ENCODE results near the gene PCDHGB3. TPM values are rescaled to one million over a fixed set of nuclear protein-coding genes. Genes with fewer than 3 reads are reported as not detected.

Gene PCDHGB3
- total RNA-seq, 1 experiment from 2014 or later = 1.2 TPM

DNA sequence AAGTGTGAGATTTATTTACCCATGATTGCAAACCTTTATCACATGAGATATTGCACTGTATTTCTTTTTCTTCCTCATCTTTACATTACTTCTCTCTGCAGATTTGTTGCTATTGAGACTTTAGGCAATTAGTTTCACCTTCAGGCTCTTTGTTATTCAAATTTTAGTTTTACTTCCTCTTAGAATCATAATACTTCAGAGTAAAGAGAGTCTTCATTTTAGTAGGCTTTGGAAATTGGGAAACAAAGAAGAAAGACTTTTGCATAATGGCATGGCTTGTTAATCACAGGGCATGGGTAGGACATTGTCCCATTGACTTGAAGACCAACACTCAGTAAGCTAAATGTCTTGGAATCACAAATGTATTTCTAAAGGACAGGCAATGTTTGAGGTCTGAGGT is 7.3 kb upstream of the PCDHGB3 start:
- DNase-seq = no peak
- no TSS peak for BruUV-seq (replicated peaks)
- TF ChIP-seq, protein P1, sequence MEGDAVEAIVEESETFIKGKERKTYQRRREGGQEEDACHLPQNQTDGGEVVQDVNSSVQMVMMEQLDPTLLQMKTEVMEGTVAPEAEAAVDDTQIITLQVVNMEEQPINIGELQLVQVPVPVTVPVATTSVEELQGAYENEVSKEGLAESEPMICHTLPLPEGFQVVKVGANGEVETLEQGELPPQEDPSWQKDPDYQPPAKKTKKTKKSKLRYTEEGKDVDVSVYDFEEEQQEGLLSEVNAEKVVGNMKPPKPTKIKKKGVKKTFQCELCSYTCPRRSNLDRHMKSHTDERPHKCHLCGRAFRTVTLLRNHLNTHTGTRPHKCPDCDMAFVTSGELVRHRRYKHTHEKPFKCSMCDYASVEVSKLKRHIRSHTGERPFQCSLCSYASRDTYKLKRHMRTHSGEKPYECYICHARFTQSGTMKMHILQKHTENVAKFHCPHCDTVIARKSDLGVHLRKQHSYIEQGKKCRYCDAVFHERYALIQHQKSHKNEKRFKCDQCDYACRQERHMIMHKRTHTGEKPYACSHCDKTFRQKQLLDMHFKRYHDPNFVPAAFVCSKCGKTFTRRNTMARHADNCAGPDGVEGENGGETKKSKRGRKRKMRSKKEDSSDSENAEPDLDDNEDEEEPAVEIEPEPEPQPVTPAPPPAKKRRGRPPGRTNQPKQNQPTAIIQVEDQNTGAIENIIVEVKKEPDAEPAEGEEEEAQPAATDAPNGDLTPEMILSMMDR (IDR thresholded peaks at IDR 0.05; ENCODE audit: unreplicated experiment) = no peak
- CTCF ChIA-PET = no interaction called here
- H3K27ac Mint-ChIP-seq (ENCODE audit: unreplicated experiment) = no peak overlapping the region
- no peaks in the 10 kb centered on the region for H3K4me1 Mint-ChIP-seq (ENCODE audit: low read depth, unreplicated experiment)
- peaks cover 26% of the 10 kb centered on the region for H3K9me3 Mint-ChIP-seq (ENCODE audit: low read depth, unreplicated experiment)
- H3K4me3 Mint-ChIP-seq (ENCODE audit: low read depth, unreplicated experiment) = no peak overlapping the region
- intact Hi-C loops (cut with micrococcal nuclease; ENCODE audit: unreplicated experiment) = no loop called here
- H3K27me3 Mint-ChIP-seq (ENCODE audit: unreplicated experiment) = no peaks in the 10 kb centered on the region
- H3K36me3 Mint-ChIP-seq (ENCODE audit: insufficient read depth, unreplicated experiment) = peaks cover 3% of the 10 kb centered on the region

DNA sequence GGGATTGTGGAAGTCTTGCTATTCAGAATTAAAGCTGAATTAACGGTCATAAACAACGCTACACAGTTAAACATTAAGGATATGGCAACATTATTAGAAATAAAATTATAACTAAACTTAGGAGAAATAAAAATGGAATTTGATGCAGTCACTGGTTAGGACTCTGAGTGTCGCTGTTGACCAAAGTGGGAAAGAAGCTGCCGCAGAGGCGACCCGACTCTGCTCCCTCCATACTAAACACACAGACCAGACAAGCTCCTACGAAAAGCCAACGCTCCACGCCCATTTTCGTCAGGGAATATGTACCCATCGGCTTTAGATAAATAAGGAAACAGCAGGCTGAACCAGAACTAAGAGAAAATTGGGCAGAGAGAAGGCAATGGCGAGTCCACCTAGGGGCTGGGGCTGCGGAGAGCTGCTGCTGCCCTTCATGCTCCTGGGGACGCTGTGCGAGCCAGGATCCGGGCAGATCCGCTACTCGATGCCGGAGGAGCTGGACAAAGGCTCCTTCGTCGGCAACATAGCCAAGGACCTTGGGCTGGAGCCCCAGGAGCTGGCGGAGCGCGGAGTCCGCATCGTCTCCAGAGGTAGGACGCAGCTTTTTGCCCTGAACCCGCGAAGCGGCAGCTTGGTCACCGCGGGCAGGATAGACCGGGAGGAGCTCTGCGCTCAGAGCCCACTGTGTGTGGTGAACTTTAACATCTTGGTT is 5.9 kb upstream of the PCDHGB3 start, which contains the start of gene PCDHGA5:
PCDHGA5 (plus strand) TSS at position 211 of the 709 bp plus-strand sequence; CDS start at position 380, 169 bp downstream.
- no peak within 1 kb of the TSS for H3K27ac Mint-ChIP-seq (ENCODE audit: unreplicated experiment)
- no peak within 1 kb of the TSS for H3K4me3 Mint-ChIP-seq (ENCODE audit: low read depth, unreplicated experiment)
- DNase-seq = no peak

DNA sequence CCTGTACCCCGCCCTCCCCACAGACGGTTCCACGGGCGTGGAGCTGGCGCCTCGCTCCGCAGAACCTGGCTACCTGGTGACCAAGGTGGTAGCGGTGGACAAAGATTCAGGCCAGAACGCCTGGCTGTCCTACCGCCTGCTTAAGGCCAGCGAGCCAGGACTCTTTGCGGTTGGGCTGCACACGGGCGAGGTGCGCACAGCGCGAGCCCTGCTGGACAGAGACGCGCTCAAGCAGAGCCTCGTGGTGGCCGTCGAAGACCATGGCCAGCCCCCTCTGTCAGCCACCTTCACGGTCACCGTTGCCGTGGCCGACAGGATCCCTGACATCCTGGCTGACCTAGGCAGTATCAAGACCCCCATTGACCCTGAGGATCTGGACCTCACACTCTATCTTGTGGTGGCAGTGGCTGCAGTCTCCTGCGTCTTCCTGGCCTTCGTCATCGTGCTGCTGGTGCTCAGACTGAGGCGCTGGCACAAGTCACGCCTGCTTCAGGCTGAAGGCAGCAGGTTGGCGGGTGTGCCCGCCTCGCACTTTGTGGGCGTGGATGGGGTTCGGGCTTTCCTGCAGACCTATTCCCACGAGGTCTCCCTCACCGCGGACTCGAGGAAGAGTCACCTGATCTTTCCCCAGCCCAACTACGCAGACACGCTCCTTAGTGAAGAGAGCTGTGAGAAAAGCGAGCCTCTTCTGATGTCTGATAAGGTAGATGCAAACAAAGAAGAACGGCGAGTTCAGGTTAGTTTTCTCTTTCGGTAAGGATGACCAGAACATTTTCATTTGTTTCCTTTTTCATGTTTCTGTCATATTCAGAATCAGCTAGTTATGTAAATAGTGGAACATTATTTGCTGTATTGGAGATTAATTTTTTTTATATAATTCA is 3.8 kb upstream of the PCDHGB3 start:
- CTCF ChIA-PET = no interaction called here
- peaks cover 17% of the 10 kb centered on the region for H3K9me3 Mint-ChIP-seq (ENCODE audit: low read depth, unreplicated experiment)

More for the DNA sequence above, 5.9 kb upstream of the PCDHGB3 start, which contains the start of gene PCDHGA5:
- Mint-ChIP-seq H3K4me1 (ENCODE audit: low read depth, unreplicated experiment) (no peaks in the 10 kb centered on the region), H3K27me3 (ENCODE audit: unreplicated experiment) (no peaks in the 10 kb centered on the region), H3K9me3 (ENCODE audit: low read depth, unreplicated experiment) (peaks cover 20% of the 10 kb centered on the region), H3K36me3 (ENCODE audit: insufficient read depth, unreplicated experiment) (peaks cover 3% of the 10 kb centered on the region)
- TF ChIP-seq, protein P1 (IDR thresholded peaks at IDR 0.05; ENCODE audit: unreplicated experiment) = no peak
- BruUV-seq (replicated peaks) = no TSS peak
- CTCF ChIA-PET = no interaction called here
- intact Hi-C loops (cut with micrococcal nuclease; ENCODE audit: unreplicated experiment) = no loop called here

More for the DNA sequence above, 3.8 kb upstream of the PCDHGB3 start:
- no TSS peak for BruUV-seq (replicated peaks)
- Mint-ChIP-seq H3K27ac (ENCODE audit: unreplicated experiment) (no peak overlapping the region), H3K4me3 (ENCODE audit: low read depth, unreplicated experiment) (no peak overlapping the region), H3K27me3 (ENCODE audit: unreplicated experiment) (no peaks in the 10 kb centered on the region), H3K36me3 (ENCODE audit: insufficient read depth, unreplicated experiment) (peaks cover 7% of the 10 kb centered on the region), H3K4me1 (ENCODE audit: low read depth, unreplicated experiment) (no peaks in the 10 kb centered on the region)
- TF ChIP-seq, protein P1 (IDR thresholded peaks at IDR 0.05; ENCODE audit: unreplicated experiment) = no peak
- DNase-seq = no peak
- intact Hi-C loops (cut with micrococcal nuclease; ENCODE audit: unreplicated experiment) = no loop called here

All from Calu3 (cell line).